SIG-M5 (cell line): ENCODE data around the gene SEC61G.

Source experiments
- DNase-seq: peaks from one replicate; lab custom pipeline; 2025; lab: John Stamatoyannopoulos, UW

The SEC61G gene

GRCh38 chr7:54758702-54759592 is at the start of gene SEC61G:
Gene SEC61G (minus strand): TSS chr7:54759211. CDS start chr7:54757588, 1,623 bp downstream.
- DNase-seq: peak; percentile 56

- DNase-seq: no peak
These were observed 43.8 kb upstream of the SEC61G start for GRCh38 chr7:54802841-54803240.

DNA sequence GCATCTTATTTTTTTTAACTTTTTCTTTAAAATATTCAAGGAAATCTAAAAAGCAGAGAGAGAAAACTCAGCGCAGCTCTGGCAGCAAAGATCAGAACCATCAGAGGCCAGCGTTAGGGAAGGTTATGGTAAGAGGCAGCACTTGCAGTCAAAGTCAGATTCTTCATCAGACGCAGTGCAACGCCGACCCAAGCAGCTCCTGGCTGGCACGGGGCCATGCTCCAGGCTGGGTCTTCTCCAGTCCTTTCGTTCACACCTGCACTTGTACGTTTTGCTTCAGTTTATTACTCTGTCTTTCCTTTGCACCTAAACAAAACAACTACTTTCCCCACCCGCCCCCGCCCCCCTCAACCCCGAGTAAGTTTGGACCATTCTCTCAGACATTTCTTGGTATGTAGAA is 43.1 kb upstream of the SEC61G start:
- no peak for DNase-seq

GRCh38 chr7:54799792-54800191 is 40.8 kb upstream of the SEC61G start:
- no peak for DNase-seq

- no peak for DNase-seq
These were observed 39.5 kb upstream of the SEC61G start for GRCh38 chr7:54798530-54798929.

DNA sequence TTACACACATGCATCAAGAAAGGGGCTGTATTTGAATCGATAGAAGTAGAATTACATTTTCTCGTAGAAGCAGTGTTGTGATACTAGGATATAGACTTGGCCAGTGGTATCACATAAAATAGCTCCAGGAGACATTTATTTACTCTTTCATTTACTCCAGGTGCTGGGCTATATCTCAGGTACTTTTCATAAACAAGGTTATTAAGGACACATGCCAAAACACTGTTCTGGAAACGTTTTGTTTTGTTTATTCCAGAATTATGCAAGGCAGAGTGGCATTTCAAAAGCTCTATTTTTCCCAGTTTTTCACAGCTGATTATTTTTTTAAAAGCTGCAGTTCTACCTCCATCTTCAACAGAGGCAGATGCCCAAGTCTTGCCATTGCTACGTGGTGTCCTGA is 37.8 kb upstream of the SEC61G start:
- DNase-seq: no peak

- DNase-seq: no peak
These were observed 37.1 kb upstream of the SEC61G start for GRCh38 chr7:54796150-54796549.

GRCh38 chr7:54792383-54792782 is 33.4 kb upstream of the SEC61G start:
- no peak for DNase-seq

DNA sequence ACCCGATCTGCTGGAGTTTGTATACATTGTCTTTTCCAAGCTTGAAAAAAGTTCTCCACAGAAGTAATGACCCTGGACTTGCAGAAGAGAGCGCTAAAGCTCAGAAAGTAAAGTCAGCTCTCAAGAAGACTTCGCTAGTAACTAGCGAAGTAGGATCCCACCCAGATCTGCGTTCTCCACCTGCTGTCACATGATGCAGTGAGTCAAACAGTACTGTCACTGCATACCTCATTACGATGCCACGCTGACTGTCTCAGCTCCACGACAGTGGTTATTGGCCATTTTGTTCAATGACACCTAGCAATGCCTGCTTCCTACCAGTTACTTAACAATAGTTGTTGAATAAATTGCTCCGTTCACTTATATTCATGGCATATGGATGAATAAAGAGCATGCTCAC is 29.7 kb upstream of the SEC61G start:
- no peak for DNase-seq

GRCh38 chr7:54785261-54785660 is 26.2 kb upstream of the SEC61G start:
- no peak for DNase-seq

DNA sequence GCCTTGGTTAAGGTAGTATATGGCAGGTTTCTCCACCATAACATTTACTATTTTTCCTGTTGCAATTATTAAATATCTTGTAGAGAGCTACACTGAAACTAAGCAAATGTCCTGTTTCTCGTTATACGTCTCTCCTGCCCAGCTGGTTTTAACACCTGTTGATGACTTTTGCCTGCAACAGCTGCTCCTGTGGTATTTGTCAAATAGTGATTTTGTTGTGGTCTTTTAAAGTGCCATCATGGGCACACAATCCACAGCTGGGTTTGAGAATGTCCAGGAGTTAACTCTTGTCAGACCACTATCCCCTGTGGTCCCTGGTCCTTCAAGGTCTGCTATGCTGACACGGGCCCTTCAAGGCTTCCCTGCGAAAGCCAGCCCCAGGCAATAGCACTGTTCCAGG is 24.9 kb upstream of the SEC61G start:
- DNase-seq: no peak

- no peak for DNase-seq
These were observed 23.8 kb upstream of the SEC61G start for GRCh38 chr7:54782829-54783228.

GRCh38 chr7:54782314-54782713 is 23.3 kb upstream of the SEC61G start:
- DNase-seq: no peak

GRCh38 chr7:54781134-54781920 is 22.3 kb upstream of the SEC61G start:
- DNase-seq: no peak

GRCh38 chr7:54780490-54780889 is 21.5 kb upstream of the SEC61G start:
- no peak for DNase-seq

GRCh38 chr7:54778696-54779540 is 19.9 kb upstream of the SEC61G start:
- DNase-seq: no peak

GRCh38 chr7:54778166-54778565 is 19.2 kb upstream of the SEC61G start:
- no peak for DNase-seq

GRCh38 chr7:54774785-54775740 is 16.1 kb upstream of the SEC61G start:
- DNase-seq: no peak

DNA sequence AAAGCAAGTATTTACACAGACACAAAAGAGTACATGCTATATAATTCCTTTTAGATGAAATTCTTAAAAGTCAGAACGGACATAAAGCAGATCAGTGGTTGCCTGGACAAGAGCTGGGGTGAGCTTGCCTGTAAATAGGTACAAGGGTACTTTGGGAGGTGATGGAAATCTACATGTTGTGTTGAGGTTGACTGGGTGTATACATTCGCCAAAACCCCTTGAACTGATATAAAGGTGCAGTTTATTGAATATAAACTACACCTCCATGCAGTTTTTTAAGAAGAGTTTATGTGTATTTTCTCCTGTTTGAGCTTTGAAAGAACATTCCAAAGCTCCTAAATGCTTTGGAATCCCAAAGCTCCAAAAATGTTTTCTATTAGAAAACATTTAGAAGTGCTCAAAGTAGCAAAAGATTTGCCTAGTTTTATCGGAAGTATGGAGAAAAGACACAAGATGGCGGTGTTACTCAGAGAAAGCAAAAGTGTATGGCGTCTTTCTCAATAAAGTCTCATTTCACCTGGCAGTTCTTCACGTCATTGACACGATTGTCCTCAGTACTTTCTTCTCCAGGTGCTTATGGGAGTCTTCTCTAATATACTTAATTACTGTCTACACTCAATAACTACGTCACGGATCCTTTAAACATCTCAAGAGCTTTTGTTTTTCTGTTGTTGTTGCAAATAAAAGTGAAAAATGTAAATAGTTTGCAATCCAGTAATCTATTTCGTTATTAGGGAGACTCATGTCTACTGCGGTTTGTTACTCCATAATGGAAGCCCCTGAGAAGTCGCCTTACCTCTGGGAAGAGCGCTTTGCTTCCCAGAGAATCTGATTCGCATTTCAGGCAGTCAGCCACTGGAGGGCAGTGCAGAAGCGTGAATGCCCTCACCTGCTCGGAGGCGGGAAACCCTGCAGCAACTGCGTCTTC is 14.7 kb upstream of the SEC61G start:
- no peak for DNase-seq

DNA sequence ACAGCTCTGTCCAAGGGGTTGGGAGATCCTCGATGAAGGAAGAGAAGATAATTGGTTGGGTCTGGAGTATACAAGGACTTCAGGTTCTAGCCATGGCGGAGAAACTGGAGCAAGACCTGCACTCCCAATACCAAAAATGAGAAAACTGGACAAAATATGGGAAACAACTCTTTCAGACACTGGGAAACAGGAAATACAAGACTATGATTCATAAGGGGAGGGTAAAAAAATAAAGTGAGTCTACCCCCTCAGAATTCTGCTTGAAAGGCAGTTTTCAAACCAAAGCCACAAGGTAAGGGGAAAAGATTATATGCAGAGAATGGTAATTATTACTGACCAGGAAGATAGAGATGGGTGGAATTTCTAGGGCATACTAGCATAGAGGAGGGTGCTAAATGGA is 10.2 kb upstream of the SEC61G start:
- DNase-seq: no peak
